ENCODE measurements around the gene KANTR. TPM values are rescaled to one million over a fixed set of nuclear protein-coding genes. Genes with fewer than 3 reads are reported as not detected.

KANTR gene
- total RNA-seq, 1 experiment from 2014 or later, result 7.5 TPM

GRCh38 chrX:53153581-53153980 is 59.6 kb downstream of the KANTR start:
- BruUV-seq (replicated peaks), result no TSS peak
- Histone ChIP-seq H3K36me3 (ENCODE audit: control insufficient read depth in 1 of 2, insufficient read depth in 2 of 2, low read length in 2 of 2) (no peaks in the 10 kb centered on the region), H2AFZ (ENCODE audit: low read depth, low read length, poor library complexity, severe bottlenecking) (no peak overlapping the region), H3K27ac (ENCODE audit: low read depth, low read length) (no peak overlapping the region), H3K4me1 (ENCODE audit: control insufficient read depth in 1 of 2, insufficient read depth in 2 of 2, low read length in 2 of 2) (no peaks in the 10 kb centered on the region), H3K27me3 (ENCODE audit: insufficient read depth, low read length) (no peaks in the 10 kb centered on the region), H3K9me2 (ENCODE audit: insufficient read depth) (no peaks in the 10 kb centered on the region), H3K9me3 (ENCODE audit: control insufficient read depth in 1 of 2, insufficient read depth in 1 of 2, low read depth in 1 of 2, low read length in 2 of 2) (no peaks in the 10 kb centered on the region), H3K79me2 (ENCODE audit: insufficient read depth, low read length) (no peaks in the 10 kb centered on the region), H3K4me2 (ENCODE audit: low read length) (no peak overlapping the region), H4K20me1 (ENCODE audit: insufficient read depth) (no peaks in the 10 kb centered on the region), H3K9ac (ENCODE audit: low read length) (no peak overlapping the region), H3K4me3 (replicated peaks in 1 of 2; ENCODE audit: low read depth in 1 of 2, low read length in 2 of 2) (no peak overlapping the region)
- RAD21 ChIA-PET (ENCODE audit: low non-redundant PET in 1 of 2, low total read pairs in 2 of 2, uncharacterized antibody in 2 of 2, unreplicated experiment in 2 of 2), result no interaction called here
- POLR2A ChIA-PET, result no interaction called here
- no peak for TF ChIP-seq REST (IDR thresholded peaks at IDR 0.05; ENCODE audit: low read depth)
- no peak for TF ChIP-seq SIN3A (IDR thresholded peaks at IDR 0.05; ENCODE audit: low read depth)
- no peak for DNase-seq (ENCODE audit: low read depth, low spot score)
- intact Hi-C loops (cut with micrococcal nuclease), result no loop called here
- ATAC-seq, result no peak
- CTCF ChIA-PET, result no interaction called here

- intact Hi-C loops (cut with micrococcal nuclease), result no loop called here
- no peak overlapping the region for H3K9ac ChIP-seq (ENCODE audit: low read length)
- no peaks in the 10 kb centered on the region for H4K20me1 ChIP-seq (ENCODE audit: insufficient read depth)
- no peaks in the 10 kb centered on the region for H3K27me3 ChIP-seq (ENCODE audit: insufficient read depth, low read length)
- no TSS peak for BruUV-seq (replicated peaks)
- no peaks in the 10 kb centered on the region for H3K9me2 ChIP-seq (ENCODE audit: insufficient read depth)
- RAD21 ChIA-PET (ENCODE audit: low non-redundant PET in 1 of 2, low total read pairs in 2 of 2, uncharacterized antibody in 2 of 2, unreplicated experiment in 2 of 2), result no interaction called here
- POLR2A ChIA-PET, result no interaction called here
- no peaks in the 10 kb centered on the region for H3K4me1 ChIP-seq (ENCODE audit: control insufficient read depth in 1 of 2, insufficient read depth in 2 of 2, low read length in 2 of 2)
- no peaks in the 10 kb centered on the region for H3K36me3 ChIP-seq (ENCODE audit: control insufficient read depth in 1 of 2, insufficient read depth in 2 of 2, low read length in 2 of 2)
- no peak for TF ChIP-seq ZFX (IDR thresholded peaks at IDR 0.05)
- TF ChIP-seq POLR2AphosphoS5 (IDR thresholded peaks at IDR 0.05; ENCODE audit: low read depth, low read length), result no peak
- TF ChIP-seq ZNF274 (IDR thresholded peaks at IDR 0.05; ENCODE audit: low read depth, low read length), result no peak
- no peak for TF ChIP-seq CBX3 (IDR thresholded peaks at IDR 0.05; ENCODE audit: low read depth)
- TF ChIP-seq REST (IDR thresholded peaks at IDR 0.05; ENCODE audit: low read depth), result no peak
- no peak for TF ChIP-seq FOSL1 (IDR thresholded peaks at IDR 0.05; ENCODE audit: low read depth)
- TF ChIP-seq ELF1 (IDR thresholded peaks at IDR 0.05; ENCODE audit: borderline replicate concordance, low read depth), result no peak
- TF ChIP-seq EZH2phosphoT487 (IDR thresholded peaks at IDR 0.05; ENCODE audit: borderline replicate concordance), result no peak
- TF ChIP-seq POLR2A (IDR thresholded peaks at IDR 0.05; ENCODE audit: borderline replicate concordance, extremely low read depth, insufficient read depth, insufficient read length), result no peak
- TF ChIP-seq CTCF (IDR thresholded peaks at IDR 0.05 in 2 of 3, conservative IDR thresholded peaks at IDR 0.05 in 1 of 3; ENCODE audit: borderline replicate concordance in 1 of 3, insufficient read depth in 1 of 3, low read depth in 2 of 3, low read length in 2 of 3), result no peak
- no peaks in the 10 kb centered on the region for H3K79me2 ChIP-seq (ENCODE audit: insufficient read depth, low read length)
- H3K4me3 ChIP-seq (replicated peaks in 1 of 2; ENCODE audit: low read depth in 1 of 2, low read length in 2 of 2), result no peak overlapping the region
- no peak overlapping the region for H3K4me2 ChIP-seq (ENCODE audit: low read length)
- no peak for DNase-seq (ENCODE audit: low read depth, low spot score)
- H3K27ac ChIP-seq (ENCODE audit: low read depth, low read length), result no peak overlapping the region
- H3K9me3 ChIP-seq (ENCODE audit: control insufficient read depth in 1 of 2, insufficient read depth in 1 of 2, low read depth in 1 of 2, low read length in 2 of 2), result no peaks in the 10 kb centered on the region
- CTCF ChIA-PET, result no interaction called here
- no peak for ATAC-seq
- no peak overlapping the region for H2AFZ ChIP-seq (ENCODE audit: low read depth, low read length, poor library complexity, severe bottlenecking)
Observed at GRCh38 chrX:53155512-53156206, 61.7 kb downstream of the KANTR start.
